PC-3 (cell line): ENCODE data around the gene USP25.

Source experiments
- EZH2 ChIP-seq: fragments of 300-600 bp; sonication (generic); IDR thresholded peaks from one replicate; pipeline ENCODE4 v1.6.1; 2017; ENCODE audit warnings: antibody characterized with exemption, mild to moderate bottlenecking, low read length; ENCODE audit not compliant: unreplicated experiment
- EZH2phosphoT487 ChIP-seq: fragments of 300-600 bp; sonication (generic); IDR thresholded peaks from 2 replicates; pipeline ENCODE4 v1.6.1; 2018; ENCODE audit warnings: mild to moderate bottlenecking, antibody characterized with exemption, low read length, borderline replicate concordance
- TF ChIP-seq, protein P1 (sequence below): fragments of 300-600 bp; sonication (generic); conservative IDR thresholded peaks from 2 replicates; pipeline ENCODE4 v1.5.1; 2017; ENCODE audit warnings: antibody characterized with exemption, low read depth, mild to moderate bottlenecking, low read length

DNA sequence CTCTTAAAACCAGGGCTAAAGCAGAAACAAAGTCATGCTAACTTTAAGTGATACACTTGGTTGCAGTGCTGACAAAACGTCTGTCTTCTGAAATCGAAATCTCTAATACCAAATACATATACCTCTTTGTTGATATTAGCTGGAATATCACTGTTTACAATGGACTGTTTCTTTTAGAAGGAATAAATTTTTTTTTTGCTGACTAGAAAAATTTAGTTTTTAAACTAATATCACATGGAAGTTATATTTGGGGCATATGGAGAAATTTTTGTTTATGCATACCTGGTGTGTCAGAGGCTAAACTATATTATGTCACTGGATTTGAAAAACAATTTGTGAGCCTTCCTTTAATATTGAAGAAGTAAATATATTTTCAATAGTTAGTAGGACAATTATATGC lies 39.1 kb downstream of the USP25 start:
- TF ChIP-seq, protein P1, sequence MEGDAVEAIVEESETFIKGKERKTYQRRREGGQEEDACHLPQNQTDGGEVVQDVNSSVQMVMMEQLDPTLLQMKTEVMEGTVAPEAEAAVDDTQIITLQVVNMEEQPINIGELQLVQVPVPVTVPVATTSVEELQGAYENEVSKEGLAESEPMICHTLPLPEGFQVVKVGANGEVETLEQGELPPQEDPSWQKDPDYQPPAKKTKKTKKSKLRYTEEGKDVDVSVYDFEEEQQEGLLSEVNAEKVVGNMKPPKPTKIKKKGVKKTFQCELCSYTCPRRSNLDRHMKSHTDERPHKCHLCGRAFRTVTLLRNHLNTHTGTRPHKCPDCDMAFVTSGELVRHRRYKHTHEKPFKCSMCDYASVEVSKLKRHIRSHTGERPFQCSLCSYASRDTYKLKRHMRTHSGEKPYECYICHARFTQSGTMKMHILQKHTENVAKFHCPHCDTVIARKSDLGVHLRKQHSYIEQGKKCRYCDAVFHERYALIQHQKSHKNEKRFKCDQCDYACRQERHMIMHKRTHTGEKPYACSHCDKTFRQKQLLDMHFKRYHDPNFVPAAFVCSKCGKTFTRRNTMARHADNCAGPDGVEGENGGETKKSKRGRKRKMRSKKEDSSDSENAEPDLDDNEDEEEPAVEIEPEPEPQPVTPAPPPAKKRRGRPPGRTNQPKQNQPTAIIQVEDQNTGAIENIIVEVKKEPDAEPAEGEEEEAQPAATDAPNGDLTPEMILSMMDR: no peak
- TF ChIP-seq EZH2 (no peak), EZH2phosphoT487 (no peak)
